HepG2 (cell line): ENCODE results near the gene GCDH. TPM values are rescaled to one million over a fixed set of nuclear protein-coding genes. Genes with fewer than 3 reads are reported as not detected.
A peak's percentile ranks its signal among the peaks of the same experiment; 100 is the strongest.

Experiments used
- ATF2 ChIP-seq: sonication (generic); formaldehyde crosslinking; IDR thresholded peaks from 2 replicates; pipeline ENCODE4 v1.4.0; 2020; ENCODE audit warnings: missing genetic modification reagents
- BATF2 ChIP-seq: sonication (generic); formaldehyde crosslinking; IDR thresholded peaks from 2 replicates; pipeline ENCODE4 v1.8.0; 2022; ENCODE audit warnings: mild to moderate bottlenecking, missing genetic modification reagents, moderate library complexity
- DRAP1 ChIP-seq: IDR thresholded peaks from 2 replicates; pipeline ENCODE4 v1.6.1; 2016; ENCODE audit warnings: missing genetic modification reagents, missing compliant biosample characterization
- FOXA1 ChIP-seq, 2 experiments: fragments of 450-650 bp in 1 of 2; sonication (generic) in 1 of 2; formaldehyde crosslinking in 1 of 2; IDR thresholded peaks; 2 replicates each; pipeline versions ENCODE4 v1.4.0 to v1.6.1; 2016 to 2020; ENCODE audit warnings: missing genetic modification reagents in 1 of 2
- GATAD1 ChIP-seq: IDR thresholded peaks from 2 replicates; pipeline ENCODE4 v1.6.1; 2016; ENCODE audit warnings: missing genetic modification reagents, missing compliant biosample characterization
- GPN1 ChIP-seq: sonication (generic); formaldehyde crosslinking; IDR thresholded peaks from 2 replicates; pipeline ENCODE4 v1.5.1; 2020; ENCODE audit warnings: missing genetic modification reagents, borderline replicate concordance
- IRX3 ChIP-seq: sonication (generic); formaldehyde crosslinking; IDR thresholded peaks from 2 replicates; pipeline ENCODE4 v1.8.1; 2023; ENCODE audit warnings: mild to moderate bottlenecking, low read depth, missing genetic modification reagents, borderline replicate concordance
- KAT8 ChIP-seq: IDR thresholded peaks from 2 replicates; pipeline ENCODE4 v1.6.1; 2016; ENCODE audit warnings: missing genetic modification reagents, missing compliant biosample characterization
- MYNN ChIP-seq: sonication (generic); formaldehyde crosslinking; IDR thresholded peaks from 2 replicates; pipeline ENCODE4 v1.4.0; 2020; ENCODE audit warnings: mild to moderate bottlenecking, low read depth, missing genetic modification reagents
- PHF5A ChIP-seq: IDR thresholded peaks from one replicate; pipeline ENCODE4 v1.6.1; 2018; ENCODE audit warnings: low read depth, missing genetic modification reagents; ENCODE audit not compliant: unreplicated experiment
- PPARG ChIP-seq: conservative IDR thresholded peaks from 2 replicates; pipeline ENCODE4 v1.6.1; 2016; ENCODE audit warnings: missing biosample characterization, missing genetic modification reagents
- SAP130 ChIP-seq: IDR thresholded peaks from 2 replicates; pipeline ENCODE4 v1.6.1; 2016; ENCODE audit warnings: low read depth
- SKI ChIP-seq: fragments of 450-650 bp; IDR thresholded peaks from one replicate; pipeline ENCODE4 v1.6.1; 2018; ENCODE audit warnings: mild to moderate bottlenecking; ENCODE audit not compliant: partially characterized antibody
- TBP ChIP-seq: sonication (generic); formaldehyde crosslinking; IDR thresholded peaks from 2 replicates; pipeline ENCODE4 v1.5.0; 2020; ENCODE audit warnings: missing genetic modification reagents
- ZFP1 ChIP-seq: IDR thresholded peaks from 2 replicates; pipeline ENCODE4 v1.6.1; 2016
- ZKSCAN5 ChIP-seq: sonication (generic); formaldehyde crosslinking; IDR thresholded peaks from 2 replicates; pipeline ENCODE4 v1.5.1; 2020; ENCODE audit warnings: mild to moderate bottlenecking, missing genetic modification reagents
- ZMYM4 ChIP-seq: sonication (generic); formaldehyde crosslinking; IDR thresholded peaks from 2 replicates; pipeline ENCODE4 v1.8.1; 2023; ENCODE audit warnings: mild to moderate bottlenecking, missing genetic modification reagents
- ZNF121 ChIP-seq: sonication (generic); formaldehyde crosslinking; IDR thresholded peaks from 2 replicates; pipeline ENCODE4 v1.5.0; 2020; ENCODE audit warnings: mild to moderate bottlenecking, missing genetic modification reagents
- ZNF143 ChIP-seq: sonication (generic); formaldehyde crosslinking; IDR thresholded peaks from 2 replicates; pipeline ENCODE4 v1.4.0; 2020; ENCODE audit warnings: missing genetic modification reagents
- ZNF20 ChIP-seq: sonication (generic); formaldehyde crosslinking; IDR thresholded peaks from 2 replicates; pipeline ENCODE4 v1.4.0; 2020; ENCODE audit warnings: mild to moderate bottlenecking, moderate library complexity, missing genetic modification reagents
- ZNF33A ChIP-seq: sonication (generic); formaldehyde crosslinking; IDR thresholded peaks from 2 replicates; pipeline ENCODE4 v1.5.1; 2020; ENCODE audit warnings: missing genetic modification reagents, mild to moderate bottlenecking, moderate library complexity, borderline replicate concordance
- ZNF414 ChIP-seq: sonication (generic); formaldehyde crosslinking; IDR thresholded peaks from 2 replicates; pipeline ENCODE4 v1.5.0; 2020; ENCODE audit warnings: missing genetic modification reagents
- ZNF569 ChIP-seq: sonication (generic); formaldehyde crosslinking; IDR thresholded peaks from 2 replicates; pipeline ENCODE4 v1.5.0; 2020; ENCODE audit warnings: mild to moderate bottlenecking, missing genetic modification reagents, moderate library complexity, borderline replicate concordance
- ZNF570 ChIP-seq: sonication (generic); formaldehyde crosslinking; IDR thresholded peaks from 2 replicates; pipeline ENCODE4 v1.4.0; 2020; ENCODE audit warnings: mild to moderate bottlenecking, missing genetic modification reagents, borderline replicate concordance
- ZNF615 ChIP-seq: sonication (generic); formaldehyde crosslinking; IDR thresholded peaks from 2 replicates; pipeline ENCODE4 v1.5.0; 2020; ENCODE audit warnings: mild to moderate bottlenecking, missing genetic modification reagents, borderline replicate concordance
- ZSCAN5A ChIP-seq: sonication (generic); formaldehyde crosslinking; IDR thresholded peaks from 2 replicates; pipeline ENCODE4 v1.8.0; 2022; ENCODE audit warnings: mild to moderate bottlenecking, missing genetic modification reagents, borderline replicate concordance
- polyA plus RNA-seq, 8 experiments: library from polyadenylated mRNA; depleted of rRNA in 3 of 8; stranded (reverse) in 7 of 8; unstranded in 1 of 8; fragments of >200 nt; fragmentation: Illumina TruSeq in 4 of 8; extraction: Trizol in 4 of 8; gene quantifications; 2 replicates each; pipeline versions ENCODE4 v1.2.1 to v1.2.3, GENCODE V29; 2011 to 2016; ENCODE audit warnings: low read depth in 4 of 8, missing spikeins in 1 of 8, mixed read lengths in 1 of 8; ENCODE audit not compliant: insufficient read depth in 1 of 8
- total RNA-seq, 5 experiments: library from RNA; depleted of rRNA; stranded (reverse); fragments of >200 nt; fragmentation: Illumina TruSeq; extraction: Trizol; gene quantifications; 2 replicates each; pipeline ENCODE4 v1.2.3, GENCODE V29; 2016; ENCODE audit warnings: low read depth in 1 of 5

Gene GCDH
- total and polyA plus RNA-seq, 2 of the 13 experiments (the other 11 are each of a cell fraction or from before 2014, with no cell fraction given): 15.1 to 38.0 TPM

GRCh38 chr19:12937927-12938778 is 47.2 kb downstream of the GCDH start, which contains the start of gene CALR (continued):
- TF ChIP-seq PPARG (CRISPR knock-in tag) (no peak), SAP130 (CRISPR knock-in tag) (peak; percentile 82), GPN1 (CRISPR knock-in tag) (no peak), ZNF33A (CRISPR knock-in tag) (no peak), TBP (CRISPR knock-in tag) (no peak), BATF2 (CRISPR knock-in tag) (0 out of 2 replicates have a peak, but pooled peaks have one; percentile 26), ZNF569 (CRISPR knock-in tag) (0 out of 2 replicates have a peak, but pooled peaks have one; percentile 24), ZNF414 (CRISPR knock-in tag) (peak; percentile 87; the same call in 1 of the 2 replicates), ZFP1 (CRISPR knock-in tag) (0 out of 2 replicates have a peak, but pooled peaks have one; percentile 51), FOXA1 (IDR thresholded peaks at IDR 0.05) (no peak), FOXA1 (CRISPR knock-in tag; IDR thresholded peaks at IDR 0.05) (no peak), MYNN (no peak), KAT8 (CRISPR knock-in tag) (peak; percentile 87), ZMYM4 (peak; percentile 87), ZNF615 (no peak), ZSCAN5A (CRISPR knock-in tag) (no peak), PHF5A (CRISPR knock-in tag) (peak; percentile 76), ZNF570 (0 out of 2 replicates have a peak, but pooled peaks have one; percentile 65), IRX3 (no peak), DRAP1 (CRISPR knock-in tag) (peak; percentile 93), ZNF20 (CRISPR knock-in tag) (no peak), ZNF143 (CRISPR knock-in tag) (peak; percentile 33; the same call in 1 of the 2 replicates), GATAD1 (CRISPR knock-in tag) (peak; percentile 90), SKI (no peak), ZNF121 (peak; percentile 41; the same call in 1 of the 2 replicates), ATF2 (CRISPR knock-in tag) (no peak), ZKSCAN5 (CRISPR knock-in tag) (no peak)
